ENCODE measurements around the gene CCDC74B.

GRCh38 chr2:130186391-130186790 is 41.5 kb upstream of the CCDC74B start:
- no peak for TF ChIP-seq POLR2AphosphoS5 (IDR thresholded peaks at IDR 0.05)
- no peak for TF ChIP-seq CTCF (IDR thresholded peaks at IDR 0.05)
